ENCODE results near the gene EMILIN3. TPM values are rescaled to one million over a fixed set of nuclear protein-coding genes. Genes with fewer than 3 reads are reported as not detected.

The EMILIN3 gene
- total and polyA plus RNA-seq, 2 of the 8 experiments (the other 6 are each of a cell fraction or from before 2014, with no cell fraction given): 3.8 to 5.2 TPM

GRCh38 chr20:41320441-41320840 is 46.2 kb downstream of the EMILIN3 start:
- Histone ChIP-seq H2BK5ac (ENCODE audit: low read depth, low read length) (no peak overlapping the region), H3K27me3 (replicated peaks in 1 of 4; ENCODE audit: control insufficient read depth in 3 of 4, extremely low read depth in 1 of 4, insufficient read depth in 3 of 4, low read length in 3 of 4) (peaks cover 0 to 4% (median 2%) of the 10 kb centered on the region in 4 experiments; a peak in 3 of 7 replicates), H3K4ac (replicated peaks; ENCODE audit: insufficient read length, low read depth, low read length) (no peak overlapping the region), H4K8ac (ENCODE audit: extremely low read depth, insufficient read depth, low read length) (no peak overlapping the region), H4K20me1 (replicated peaks in 1 of 2; ENCODE audit: control insufficient read depth in 1 of 2, insufficient read depth in 2 of 2, low read length in 2 of 2) (peaks cover 0 to 2% of the 10 kb centered on the region in 2 experiments), H3K36me3 (ENCODE audit: control insufficient read depth in 2 of 4, insufficient read depth in 4 of 4, low read length in 3 of 4) (no peaks in the 10 kb centered on the region), H3K23ac (ENCODE audit: insufficient read length) (no peak overlapping the region), H4K91ac (replicated peaks; ENCODE audit: insufficient read length, low read length) (no peak overlapping the region), H3K27ac (ENCODE audit: low read depth, low read length) (no peak overlapping the region), H3K4me3 (ENCODE audit: extremely low read depth in 1 of 4, insufficient read depth in 2 of 4, low read depth in 3 of 4, low read length in 4 of 4) (no peak overlapping the region), H3K56ac (replicated peaks; ENCODE audit: insufficient read length, low read depth, low read length) (no peak overlapping the region), H2BK12ac (ENCODE audit: low read depth, low read length) (no peak overlapping the region), H2BK120ac (replicated peaks; ENCODE audit: low read depth, low read length) (no peak overlapping the region), H3K23me2 (ENCODE audit: low read depth, low read length) (peaks cover 6% of the 10 kb centered on the region; the same call in 1 of the 2 replicates), H3K4me2 (ENCODE audit: insufficient read depth in 1 of 2, low read depth in 2 of 2, low read length in 2 of 2) (no peak overlapping the region), H2AK5ac (ENCODE audit: low read depth, low read length) (no peak overlapping the region), H3K9ac (replicated peaks in 1 of 4; ENCODE audit: extremely low read depth in 1 of 4, low read depth in 3 of 4, low read length in 3 of 4) (no peak overlapping the region), H3K14ac (ENCODE audit: insufficient read length) (no peak overlapping the region), H2AFZ (ENCODE audit: low read length) (no peak overlapping the region), H4K5ac (ENCODE audit: insufficient read length, low read depth, low read length) (no peak overlapping the region), H3K79me1 (ENCODE audit: low read depth, low read length) (no peaks in the 10 kb centered on the region), H3K9me3 (ENCODE audit: insufficient read depth in 2 of 2, low read depth in 1 of 2, low read length in 1 of 2) (no peaks in the 10 kb centered on the region), H3K79me2 (ENCODE audit: control insufficient read depth in 1 of 2, insufficient read depth in 2 of 2, low read length in 2 of 2) (no peaks in the 10 kb centered on the region), H2BK20ac (ENCODE audit: low read length) (no peak overlapping the region), H3K4me1 (replicated peaks in 1 of 4; ENCODE audit: control insufficient read depth in 3 of 4, insufficient read depth in 4 of 4, low read length in 3 of 4) (peaks cover 0 to 4% (median 1%) of the 10 kb centered on the region in 4 experiments; a peak in 4 of 7 replicates), H3K18ac (ENCODE audit: extremely low read depth, low read length) (no peak overlapping the region), H2BK15ac (ENCODE audit: low read length) (no peak overlapping the region)
- DNase-seq (ENCODE audit: low read depth in 1 of 2, low spot score in 2 of 2): no peak
- FAIRE-seq: no peak
- CTCF ChIA-PET (ENCODE audit: partially characterized antibody): interaction anchor here (1.0 to 1.1 kb wide), 2 partner anchors 19 to 37 kb away, joined by 3 read pairs; no protein-coding TSS in a partner anchor
- POLR2A ChIA-PET (ENCODE audit: partially characterized antibody): interaction anchor here (1.4 kb wide), 1 partner anchor 185 kb away, joined by 3 read pairs; no protein-coding TSS in a partner anchor
- no peak for TF ChIP-seq TCF12 (IDR thresholded peaks at IDR 0.05; ENCODE audit: low read depth, low read length)

Data from H1 (cell line).